Measurements from ENCODE around the gene YBEY. TPM values are rescaled to one million over a fixed set of nuclear protein-coding genes. Genes with fewer than 3 reads are reported as not detected.

YBEY gene
- total and polyA plus RNA-seq, 2 of the 13 experiments (the other 11 are each of a cell fraction or from before 2014, with no cell fraction given), result 6.5 to 8.9 TPM

- no peak for TF ChIP-seq ZNF34 (CRISPR knock-in tag; IDR thresholded peaks at IDR 0.05; ENCODE audit: borderline replicate concordance)
- TF ChIP-seq MED13 (CRISPR knock-in tag; IDR thresholded peaks at IDR 0.05), result no peak
- TF ChIP-seq HMGA1 (CRISPR knock-in tag; conservative IDR thresholded peaks at IDR 0.05), result no peak
- no peak for TF ChIP-seq ZNF292 (CRISPR knock-in tag; IDR thresholded peaks at IDR 0.05; ENCODE audit: borderline replicate concordance, low read depth)
- TF ChIP-seq ZNF362 (CRISPR knock-in tag; IDR thresholded peaks at IDR 0.05; ENCODE audit: borderline replicate concordance), result no peak
- no peak for TF ChIP-seq HHEX (CRISPR knock-in tag; IDR thresholded peaks at IDR 0.05)
- TF ChIP-seq MEF2D (CRISPR knock-in tag; IDR thresholded peaks at IDR 0.05), result no peak
- peak; percentile 77 for TF ChIP-seq ZBTB14 (CRISPR knock-in tag; IDR thresholded peaks at IDR 0.05)
- no peak for TF ChIP-seq THAP9 (CRISPR knock-in tag; IDR thresholded peaks at IDR 0.05; ENCODE audit: borderline replicate concordance)
- no peak for TF ChIP-seq PBX2 (CRISPR knock-in tag; IDR thresholded peaks at IDR 0.05)
- TF ChIP-seq ZNF761 (CRISPR knock-in tag; conservative IDR thresholded peaks at IDR 0.05), result no peak
- TF ChIP-seq CENPBD1 (CRISPR knock-in tag; IDR thresholded peaks at IDR 0.05; ENCODE audit: borderline replicate concordance, low read depth), result no peak
- TF ChIP-seq ERF (CRISPR knock-in tag; IDR thresholded peaks at IDR 0.05), result no peak
- 0 out of 2 replicates have a peak, but pooled peaks have one; percentile 8 for TF ChIP-seq PCBP1 (IDR thresholded peaks at IDR 0.05; ENCODE audit: borderline replicate concordance, low read depth, low read length)
- no peak for TF ChIP-seq RARA (CRISPR knock-in tag; IDR thresholded peaks at IDR 0.05)
- no peak for TF ChIP-seq ZNF550 (CRISPR knock-in tag; IDR thresholded peaks at IDR 0.05; ENCODE audit: borderline replicate concordance)
- no peak for TF ChIP-seq ZNF747 (CRISPR knock-in tag; IDR thresholded peaks at IDR 0.05; ENCODE audit: borderline replicate concordance)
- TF ChIP-seq MBNL3 (CRISPR knock-in tag; conservative IDR thresholded peaks at IDR 0.05), result no peak
- TF ChIP-seq BCLAF1 (IDR thresholded peaks at IDR 0.05), result no peak
Observed at GRCh38 chr21:46323710-46324389, 37.7 kb downstream of the YBEY start, which contains the start of the genes C21orf58 and PCNT (continued).
